Sigmoid colon (tissue), 4 donors: ENCODE data around the gene SDC4.

Experiments used
- CTCF ChIP-seq, 4 experiments: fragments of 450-650 bp in 3 of 4; fragments of 200-600 bp in 1 of 4; IDR thresholded peaks; one replicate each; pipeline ENCODE4 v1.5.1; 2016 to 2019; ENCODE audit warnings: antibody characterized with exemption in 4 of 4, mild to moderate bottlenecking in 3 of 4, moderate library complexity in 2 of 4
- EP300 ChIP-seq, 4 donors: sonication (generic); formaldehyde crosslinking; IDR thresholded peaks; one replicate each; pipeline ENCODE4 v1.6.1; 2017; ENCODE audit warnings: antibody characterized with exemption in 4 of 4
- POLR2A ChIP-seq, 2 donors: fragments of 450-650 bp; IDR thresholded peaks; one replicate each; pipeline ENCODE4 v1.6.1; 2016; ENCODE audit warnings: antibody characterized with exemption in 2 of 2, mild to moderate bottlenecking in 2 of 2, moderate library complexity in 2 of 2
- POLR2AphosphoS5 ChIP-seq, 4 donors: sonication (generic); formaldehyde crosslinking; IDR thresholded peaks; one replicate each; pipeline ENCODE4 v1.6.1; 2017; ENCODE audit warnings: antibody characterized with exemption in 4 of 4

- TF ChIP-seq POLR2A (IDR thresholded peaks at IDR 0.05) = no peak
- TF ChIP-seq CTCF (IDR thresholded peaks at IDR 0.05) = no peak
- TF ChIP-seq EP300 (IDR thresholded peaks at IDR 0.05) = no peak
- no peak for TF ChIP-seq POLR2AphosphoS5 (IDR thresholded peaks at IDR 0.05)
Measured at GRCh38 chr20:45387274-45387673, 39.0 kb upstream of the SDC4 start.
